MCF 10A (cell line): Measurements from ENCODE around the gene GNG14. TPM values are rescaled to one million over a fixed set of nuclear protein-coding genes. Genes with fewer than 3 reads are reported as not detected.
A peak's percentile ranks its signal among the peaks of the same experiment; 100 is the strongest.

Experiments
- BruUV-seq: library from RNA; stranded (reverse); fragments of 400-500 nt; replicated peaks from 2 replicates; lab custom pipeline; 2021; lab: Mats Ljungman, UMichigan
- CTCF ChIA-PET: fragments of 300-600 bp; sonication (Branson Sonifier 250); formaldehyde crosslinking; extraction: SDS; loops from one replicate; lab custom pipeline; 2021; ENCODE audit warnings: antibody characterized with exemption, inconsistent platforms; lab: Yijun Ruan, JAX
- POLR2A ChIA-PET: fragments of 300-600, 350-650 bp; sonication (Branson Sonifier 250); formaldehyde crosslinking; extraction: SDS; loops from one replicate; lab custom pipeline; 2020; ENCODE audit warnings: antibody characterized with exemption, inconsistent platforms; lab: Yijun Ruan, JAX
- DNase-seq: peaks from one replicate; pipeline ENCODE4 v3.0.0-alpha.2; 2018; ENCODE audit not compliant: unreplicated experiment
- H3K27ac Mint-ChIP-seq: one replicate; pipeline ENCODE4 v1.8.0; 2022; ENCODE audit warnings: mild to moderate bottlenecking, low read depth, mixed read lengths; ENCODE audit not compliant: unreplicated experiment
- H3K27me3 Mint-ChIP-seq: one replicate; pipeline ENCODE4 v1.8.0; 2022; ENCODE audit warnings: mixed read lengths; ENCODE audit not compliant: insufficient read depth, unreplicated experiment
- H3K36me3 Mint-ChIP-seq: one replicate; pipeline ENCODE4 v1.8.0; 2022; ENCODE audit warnings: mild to moderate bottlenecking, moderate library complexity, mixed read lengths; ENCODE audit not compliant: insufficient read depth, unreplicated experiment
- H3K4me1 Mint-ChIP-seq: one replicate; pipeline ENCODE4 v1.8.0; 2022; ENCODE audit warnings: mixed read lengths; ENCODE audit not compliant: insufficient read depth, unreplicated experiment
- H3K4me3 Mint-ChIP-seq: one replicate; pipeline ENCODE4 v1.8.0; 2022; ENCODE audit warnings: mild to moderate bottlenecking, moderate library complexity, mixed read lengths; ENCODE audit not compliant: unreplicated experiment
- H3K9me3 Mint-ChIP-seq: one replicate; pipeline ENCODE4 v1.8.0; 2022; ENCODE audit warnings: mixed read lengths; ENCODE audit not compliant: unreplicated experiment
- intact Hi-C: fragments of 100-400 bp; cut with micrococcal nuclease; formaldehyde crosslinking; loops from 2 replicates; pipeline ENCODE4 v1.14.1; 2022
- total RNA-seq: library from RNA; stranded (reverse); gene quantifications from 2 replicates; pipeline ENCODE4 v1.2.3, GENCODE V29; 2022
- TF ChIP-seq, protein P1 (sequence below): fragments of 200-600 bp; IDR thresholded peaks from one replicate; pipeline ENCODE4 v1.8.0; 2022; ENCODE audit warnings: antibody characterized with exemption, mild to moderate bottlenecking; ENCODE audit not compliant: unreplicated experiment

GNG14 gene
- total RNA-seq, 1 experiment from 2014 or later: not detected

DNA sequence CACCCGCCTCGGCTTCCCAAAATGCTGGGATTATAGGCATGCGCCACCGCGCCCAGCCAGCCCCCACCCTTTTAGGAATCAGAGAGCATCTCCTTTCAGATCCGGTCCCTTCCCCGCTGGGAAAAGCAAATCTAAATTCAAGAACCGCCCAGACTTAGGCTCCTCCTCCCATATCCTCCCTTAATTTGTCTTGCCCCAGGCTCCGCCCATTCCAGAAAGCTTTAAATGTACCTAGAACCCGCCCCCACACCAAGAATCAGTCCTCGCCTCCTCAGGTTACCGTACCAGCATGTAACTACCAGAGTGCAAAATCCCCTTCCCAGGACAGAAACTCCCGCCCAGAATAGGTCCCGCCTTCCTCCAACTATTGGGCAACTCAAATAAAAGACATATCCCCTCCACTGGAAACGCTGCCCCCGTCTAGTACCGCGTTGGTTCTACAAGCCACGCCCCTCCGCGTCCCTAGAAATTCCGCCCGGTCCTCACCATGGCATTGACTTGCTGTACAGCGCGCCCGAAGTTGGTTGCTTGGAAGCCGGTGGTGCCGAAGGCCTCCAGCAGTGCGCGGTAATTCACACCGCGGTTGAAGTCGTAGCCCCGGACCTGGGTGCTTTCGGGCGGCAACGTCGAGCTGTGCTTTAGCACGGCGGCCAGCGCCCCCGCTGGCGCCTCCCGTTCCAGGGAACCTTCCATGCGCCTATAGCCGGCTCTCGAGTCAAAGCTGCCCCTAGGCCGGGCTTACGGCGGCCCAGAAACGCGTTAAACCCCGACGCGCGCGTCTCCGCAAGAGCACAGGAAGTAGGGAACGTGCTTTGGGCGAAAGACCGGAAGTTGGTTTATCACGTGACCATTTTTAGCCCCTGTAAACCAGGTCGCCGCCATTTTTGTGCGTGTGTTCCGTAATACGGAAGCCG is 6.5 kb upstream of the GNG14 start, which contains the start of gene DHPS:
Gene DHPS, minus strand, starts transcription at position 807 of the 914 bp plus-strand sequence. Its CDS starts 114 bp downstream, at position 693.
- peak within 1 kb of the TSS; percentile 97 for H3K27ac Mint-ChIP-seq
- intact Hi-C loops: loop anchor here (1.0 kb wide), 1 partner anchor 15 kb away; the partner anchor contains the start of gene FBXW9
- H3K36me3 Mint-ChIP-seq: peaks cover 50% of the 10 kb centered on the region
- BruUV-seq: TSS peak; percentile 65
- H3K27me3 Mint-ChIP-seq: no peaks in the 10 kb centered on the region
- H3K4me3 Mint-ChIP-seq: peak within 1 kb of the TSS; percentile 96
- peak; percentile 100 for DNase-seq
- no peaks in the 10 kb centered on the region for H3K9me3 Mint-ChIP-seq
- ChIA-PET CTCF (interaction anchor here (3.3 kb wide), 1 partner anchor 10 kb away, joined by 20 read pairs; no protein-coding TSS in a partner anchor), POLR2A (interaction anchor here (0.5 to 2.9 kb wide), 16 partner anchors 9 to 240 kb away, joined by 3 to 40 read pairs (median 5); partner anchors contain the start of genes FBXW9, GET3, MAN2B1 and TNPO2)
- TF ChIP-seq, protein P1, sequence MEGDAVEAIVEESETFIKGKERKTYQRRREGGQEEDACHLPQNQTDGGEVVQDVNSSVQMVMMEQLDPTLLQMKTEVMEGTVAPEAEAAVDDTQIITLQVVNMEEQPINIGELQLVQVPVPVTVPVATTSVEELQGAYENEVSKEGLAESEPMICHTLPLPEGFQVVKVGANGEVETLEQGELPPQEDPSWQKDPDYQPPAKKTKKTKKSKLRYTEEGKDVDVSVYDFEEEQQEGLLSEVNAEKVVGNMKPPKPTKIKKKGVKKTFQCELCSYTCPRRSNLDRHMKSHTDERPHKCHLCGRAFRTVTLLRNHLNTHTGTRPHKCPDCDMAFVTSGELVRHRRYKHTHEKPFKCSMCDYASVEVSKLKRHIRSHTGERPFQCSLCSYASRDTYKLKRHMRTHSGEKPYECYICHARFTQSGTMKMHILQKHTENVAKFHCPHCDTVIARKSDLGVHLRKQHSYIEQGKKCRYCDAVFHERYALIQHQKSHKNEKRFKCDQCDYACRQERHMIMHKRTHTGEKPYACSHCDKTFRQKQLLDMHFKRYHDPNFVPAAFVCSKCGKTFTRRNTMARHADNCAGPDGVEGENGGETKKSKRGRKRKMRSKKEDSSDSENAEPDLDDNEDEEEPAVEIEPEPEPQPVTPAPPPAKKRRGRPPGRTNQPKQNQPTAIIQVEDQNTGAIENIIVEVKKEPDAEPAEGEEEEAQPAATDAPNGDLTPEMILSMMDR: no peak
- H3K4me1 Mint-ChIP-seq: peaks cover 5% of the 10 kb centered on the region

DNA sequence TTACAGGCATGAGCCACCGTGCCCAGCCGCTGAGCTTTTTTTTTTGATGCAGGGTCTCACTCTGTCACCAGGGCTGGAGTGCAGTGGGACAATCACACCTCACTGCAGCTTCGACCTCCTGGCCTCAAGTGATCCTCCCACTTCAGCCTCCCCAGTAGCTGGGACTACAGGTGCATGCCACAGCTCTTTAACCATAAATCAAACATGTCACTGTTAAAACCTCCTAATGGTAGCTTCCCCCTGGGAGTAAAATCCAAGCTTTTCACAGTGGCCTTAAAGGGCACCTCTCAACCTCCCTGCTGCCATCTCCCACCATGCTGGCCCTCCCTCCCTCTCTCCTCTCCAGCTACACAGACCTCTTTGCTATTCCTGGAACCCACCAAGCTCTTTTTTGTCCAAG is 2.0 kb upstream of the GNG14 start:
- CTCF ChIA-PET: interaction anchor here (1.0 to 2.0 kb wide), 5 partner anchors 8 to 121 kb away, joined by 3 to 10 read pairs (median 4); no protein-coding TSS in a partner anchor
- intact Hi-C loops: no loop called here
- Mint-ChIP-seq H3K4me3 (no peak overlapping the region), H3K27ac (no peak overlapping the region), H3K9me3 (no peaks in the 10 kb centered on the region), H3K27me3 (no peaks in the 10 kb centered on the region), H3K4me1 (peaks cover 4% of the 10 kb centered on the region), H3K36me3 (peaks cover 14% of the 10 kb centered on the region)
- no TSS peak for BruUV-seq
- TF ChIP-seq, protein P1: no peak
- DNase-seq: no peak
- POLR2A ChIA-PET: interaction anchor here (0.8 to 2.2 kb wide), 4 partner anchors 8 to 14 kb away, joined by 3 to 16 read pairs (median 4); partner anchors contain the start of gene FBXW9

DNA sequence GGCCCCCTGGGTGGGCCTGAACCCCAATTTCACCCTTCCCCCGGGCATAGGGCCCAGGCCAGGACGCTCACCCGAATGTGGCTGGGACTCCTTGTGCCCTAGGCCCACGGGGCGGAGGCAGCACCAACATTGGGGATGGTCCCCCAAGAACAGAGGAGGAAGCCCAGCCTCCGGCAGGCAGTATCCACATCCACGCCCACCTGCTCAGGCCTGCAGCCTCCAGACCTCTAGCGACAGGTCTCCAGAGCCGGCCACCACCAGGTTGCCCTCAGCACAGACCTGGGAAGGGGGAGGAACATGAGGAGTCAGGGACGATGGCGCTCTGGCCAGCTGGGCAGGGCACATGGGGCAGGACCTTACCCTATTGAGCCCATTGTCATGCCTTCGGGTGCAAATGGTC is 1.2 kb downstream of the GNG14 start:
- Mint-ChIP-seq H3K36me3 (peaks cover 28% of the 10 kb centered on the region), H3K27me3 (no peaks in the 10 kb centered on the region), H3K4me3 (no peak overlapping the region), H3K27ac (no peak overlapping the region), H3K4me1 (no peaks in the 10 kb centered on the region), H3K9me3 (no peaks in the 10 kb centered on the region)
- POLR2A ChIA-PET: no interaction called here
- TF ChIP-seq, protein P1: no peak
- CTCF ChIA-PET: no interaction called here
- BruUV-seq: no TSS peak
- intact Hi-C loops: no loop called here
- no peak for DNase-seq
